SW 1271 (cell line): ENCODE measurements around the gene XNDC1N.

Experiments used
- DNase-seq, 2 experiments: peaks; one replicate each; lab custom pipeline; 2025; lab: John Stamatoyannopoulos, UW

Gene XNDC1N

GRCh38 chr11:71927820-71928736 is at the start of gene XNDC1N:
XNDC1N (minus strand) TSS chr11:71928594; CDS start chr11:71923353, 5,241 bp downstream.
- peak; percentile 88 to 97 for DNase-seq

GRCh38 chr11:71977743-71978418 is 49.5 kb upstream of the XNDC1N start:
- DNase-seq, result peak in 1 of 2 experiments; percentile 41

GRCh38 chr11:71977090-71977489 is 48.7 kb upstream of the XNDC1N start:
- DNase-seq, result no peak

DNA sequence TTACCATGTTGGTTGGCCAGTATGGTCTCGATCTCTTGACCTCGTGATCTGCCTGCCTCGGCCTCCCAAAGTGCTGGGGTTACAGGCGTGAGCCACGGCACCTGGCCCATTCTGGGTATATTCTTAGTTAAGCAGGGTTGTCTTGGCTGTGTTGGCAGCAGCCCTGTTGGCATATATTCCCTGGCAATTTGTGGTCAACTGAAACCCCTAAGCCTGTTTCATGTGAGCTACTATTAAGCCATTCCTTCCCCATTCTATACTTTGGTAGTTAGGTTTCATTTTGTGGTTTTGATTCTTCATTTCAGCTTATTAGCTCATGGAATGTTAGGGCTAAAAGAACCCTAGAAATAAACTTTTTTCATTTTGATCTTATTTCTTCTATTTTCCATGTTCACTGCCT is 48.2 kb upstream of the XNDC1N start:
- DNase-seq, result no peak

GRCh38 chr11:71971680-71972079 is 43.3 kb upstream of the XNDC1N start:
- DNase-seq, result no peak

- DNase-seq, result no peak
These were observed 36.2 kb upstream of the XNDC1N start for GRCh38 chr11:71964641-71965040.

GRCh38 chr11:71963468-71963867 is 35.1 kb upstream of the XNDC1N start:
- DNase-seq, result no peak

DNA sequence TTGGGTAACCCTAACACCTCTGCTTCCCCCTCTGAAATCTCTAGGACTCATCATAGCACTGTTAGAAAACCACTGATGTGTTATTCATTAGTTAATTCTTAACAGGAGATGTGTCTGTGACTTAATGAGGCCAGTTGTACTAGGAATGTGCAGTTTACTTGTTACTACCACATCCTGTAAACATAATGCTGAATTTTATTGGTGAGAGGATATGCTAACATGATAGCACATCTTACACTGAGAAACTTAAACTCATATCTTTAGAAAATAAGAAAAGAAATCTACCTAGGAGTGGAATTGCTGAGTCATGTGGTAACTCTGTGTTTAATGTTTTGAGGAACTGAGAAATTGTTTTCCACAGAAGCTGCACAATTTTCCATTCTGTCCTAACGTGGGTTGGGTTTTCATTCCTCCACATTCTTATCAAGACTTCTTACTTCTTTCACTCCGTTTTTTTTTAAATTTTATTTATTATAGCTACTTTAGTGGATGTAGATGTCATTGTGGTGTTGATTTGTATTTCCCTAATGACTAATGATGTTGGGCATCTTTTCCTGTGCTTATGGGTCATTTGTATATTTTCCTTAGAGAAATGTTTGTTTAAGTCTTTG is 34.1 kb upstream of the XNDC1N start:
- DNase-seq, result no peak

GRCh38 chr11:71955898-71956456 is 27.6 kb upstream of the XNDC1N start:
- DNase-seq, result no peak

DNA sequence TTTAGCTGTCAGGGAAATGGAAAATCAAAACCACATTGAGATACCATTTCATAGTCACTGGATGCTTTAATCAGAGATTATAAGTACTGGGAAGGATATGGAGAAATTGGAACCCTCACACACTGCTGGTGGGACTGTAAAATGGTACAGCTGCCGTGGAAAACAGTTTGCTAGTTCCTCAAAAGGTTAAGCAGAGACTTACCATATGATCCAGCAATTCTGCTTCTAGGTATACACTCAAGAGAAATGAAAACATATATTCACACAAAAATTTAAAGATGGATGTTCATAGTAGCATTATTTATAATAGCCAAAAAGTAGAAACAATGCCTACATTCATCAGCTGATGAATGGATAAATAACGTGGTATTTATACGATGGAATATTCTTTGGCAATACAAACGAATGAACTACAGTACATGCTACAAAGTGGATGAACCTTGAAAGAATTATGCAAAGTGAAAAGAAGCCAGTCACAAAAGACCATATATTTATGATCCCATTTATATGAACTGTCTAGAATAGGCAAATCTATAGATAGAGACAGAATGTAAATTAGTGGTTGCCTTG is 23.4 kb upstream of the XNDC1N start:
- no peak for DNase-seq

GRCh38 chr11:71949034-71949433 is 20.6 kb upstream of the XNDC1N start:
- DNase-seq, result no peak

GRCh38 chr11:71948314-71949027 is 20.1 kb upstream of the XNDC1N start:
- no peak for DNase-seq

DNA sequence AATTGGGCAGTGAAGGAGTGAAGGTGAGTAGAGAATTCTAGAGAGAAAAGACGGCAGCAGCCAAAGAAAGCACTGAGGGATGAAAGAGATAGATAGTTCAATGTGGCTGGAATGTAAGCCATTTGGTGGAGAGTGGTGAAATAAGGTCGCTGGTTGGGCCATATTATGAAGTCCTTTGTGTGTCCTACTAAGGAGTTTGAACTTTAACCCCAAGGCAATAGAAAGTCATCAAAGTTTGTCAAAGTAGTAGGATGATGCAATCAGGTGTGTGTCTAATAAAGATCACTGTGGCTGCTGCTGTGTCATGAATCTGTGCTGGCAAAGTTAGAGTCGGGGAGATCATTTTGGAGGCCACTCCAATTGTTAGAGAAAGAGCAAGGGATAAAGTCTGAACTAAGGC is 19.1 kb upstream of the XNDC1N start:
- no peak for DNase-seq

GRCh38 chr11:71946144-71946571 is 17.8 kb upstream of the XNDC1N start:
- no peak for DNase-seq

GRCh38 chr11:71940561-71941219 is 12.3 kb upstream of the XNDC1N start:
- DNase-seq, result no peak

- no peak for DNase-seq
These were observed 9.4 kb upstream of the XNDC1N start for GRCh38 chr11:71937826-71938225.

DNA sequence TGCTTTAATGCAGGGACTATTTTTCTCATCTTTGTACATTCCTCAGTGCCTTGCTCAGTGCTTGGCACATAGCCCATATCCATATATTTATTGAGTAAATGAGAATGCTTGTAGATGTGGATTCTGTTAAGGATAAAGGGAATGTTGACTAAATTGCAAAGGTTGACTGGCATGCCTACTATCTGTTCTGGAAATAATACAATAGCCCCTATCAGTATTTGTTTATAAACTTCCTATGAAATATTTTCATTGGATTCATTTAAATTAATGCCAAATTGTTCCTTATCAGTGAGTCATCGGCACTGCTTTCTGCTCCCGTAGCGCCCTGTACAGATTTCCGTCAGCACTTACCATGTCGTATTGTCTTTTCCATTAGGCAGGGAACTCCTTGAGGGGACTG is 8.4 kb upstream of the XNDC1N start:
- no peak for DNase-seq

DNA sequence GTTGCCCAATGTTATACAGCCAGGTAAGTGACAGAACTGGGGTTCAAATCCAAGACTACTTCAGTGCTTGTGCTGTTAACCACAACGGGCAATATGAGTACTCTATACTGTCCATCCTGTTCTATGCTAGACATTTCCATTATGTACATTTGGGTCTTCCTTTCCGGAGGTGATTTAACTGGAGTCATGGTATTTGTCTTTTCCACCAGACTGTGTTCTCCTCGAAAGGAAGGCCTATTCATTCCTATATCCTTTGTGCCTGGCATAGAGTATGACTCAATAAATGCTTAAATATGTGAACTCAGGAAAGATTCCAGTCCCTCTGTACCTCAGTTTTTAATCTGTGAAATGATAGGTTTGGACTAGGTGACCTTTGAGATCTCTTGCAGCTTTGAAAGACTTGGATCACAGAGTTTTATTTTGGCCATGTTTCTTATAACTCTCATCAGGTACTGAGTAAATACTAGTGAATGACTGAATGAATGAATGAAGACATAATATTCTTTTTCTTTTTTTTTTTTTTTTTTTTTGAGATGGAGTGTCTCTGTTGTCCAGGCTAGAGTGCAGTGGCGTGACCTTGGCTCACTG is 7.0 kb upstream of the XNDC1N start:
- DNase-seq, result no peak

GRCh38 chr11:71934213-71934612 is 5.8 kb upstream of the XNDC1N start:
- no peak for DNase-seq

GRCh38 chr11:71933141-71933933 is 4.9 kb upstream of the XNDC1N start:
- no peak for DNase-seq
